NB4 (cell line): ENCODE measurements around the gene LPO.

Experiments used
- DNase-seq: peaks from one replicate; pipeline ENCODE4 v3.0.0; 2010; ENCODE audit warnings: low read depth
- H3K4me3 ChIP-seq: one replicate; pipeline ENCODE4 v1.5.1; 2011; ENCODE audit warnings: mild to moderate bottlenecking, low read depth, low read length, moderate library complexity
- MYC ChIP-seq: IDR thresholded peaks from 2 replicates; pipeline ENCODE4 v1.6.1; 2011; ENCODE audit warnings: low read depth, low read length
- POLR2A ChIP-seq: IDR thresholded peaks from 2 replicates; pipeline ENCODE4 v1.6.1; 2011; ENCODE audit warnings: mild to moderate bottlenecking; ENCODE audit not compliant: insufficient read length; ENCODE audit errors: extremely low read depth
- TF ChIP-seq, protein P1 (sequence below): IDR thresholded peaks from 2 replicates; pipeline ENCODE4 v1.6.1; 2011; ENCODE audit warnings: low read depth, low read length
- TF ChIP-seq, protein P2 (sequence below): IDR thresholded peaks from one replicate; pipeline ENCODE4 v1.5.1; 2012; ENCODE audit warnings: low read depth, low read length

LPO gene

DNA sequence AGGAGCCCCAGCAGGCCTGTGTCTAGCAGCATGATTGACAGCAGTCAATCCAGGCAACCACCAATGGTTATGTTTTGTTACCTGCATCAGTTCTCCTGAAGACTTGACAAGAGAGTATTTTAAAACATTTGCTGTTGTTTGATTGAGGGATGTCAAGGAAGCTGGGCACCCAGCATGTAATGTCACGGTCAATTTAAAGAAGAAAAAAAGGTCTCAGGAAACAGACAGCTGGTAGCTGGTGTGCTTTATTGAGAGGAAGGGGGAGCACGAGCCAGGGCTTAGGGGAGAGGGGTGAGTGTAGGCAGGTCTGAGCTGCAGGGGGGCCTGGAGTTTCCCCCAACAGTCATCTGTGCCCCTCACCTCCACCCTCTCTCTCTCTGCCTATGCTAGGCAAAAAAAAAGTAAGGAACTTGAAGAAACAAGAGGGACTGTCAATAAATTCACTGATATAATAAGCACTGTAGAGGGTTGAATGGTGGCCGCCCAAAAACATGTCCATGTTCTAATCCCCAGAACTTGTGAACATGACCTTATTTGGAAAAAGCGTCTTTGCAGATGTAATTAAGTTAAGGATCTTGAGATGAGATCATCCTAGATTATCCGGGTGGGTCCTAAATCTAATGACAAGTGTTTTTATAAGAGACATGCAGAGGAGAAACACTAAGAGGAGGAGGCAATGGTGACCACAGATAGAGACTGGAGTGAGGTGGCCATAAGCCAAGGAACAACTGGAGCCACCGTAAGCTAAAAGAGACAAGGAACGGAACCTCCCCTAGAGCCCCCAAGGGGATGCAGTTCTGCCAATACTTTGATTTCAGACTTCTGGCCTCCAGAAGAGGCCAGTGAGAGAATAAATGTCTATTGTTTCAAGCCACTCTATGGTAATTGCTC, 75.7 kb downstream of the LPO start:
- no peak for TF ChIP-seq MYC
- TF ChIP-seq, protein P1, sequence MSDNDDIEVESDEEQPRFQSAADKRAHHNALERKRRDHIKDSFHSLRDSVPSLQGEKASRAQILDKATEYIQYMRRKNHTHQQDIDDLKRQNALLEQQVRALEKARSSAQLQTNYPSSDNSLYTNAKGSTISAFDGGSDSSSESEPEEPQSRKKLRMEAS, result no peak
- TF ChIP-seq, protein P2, sequence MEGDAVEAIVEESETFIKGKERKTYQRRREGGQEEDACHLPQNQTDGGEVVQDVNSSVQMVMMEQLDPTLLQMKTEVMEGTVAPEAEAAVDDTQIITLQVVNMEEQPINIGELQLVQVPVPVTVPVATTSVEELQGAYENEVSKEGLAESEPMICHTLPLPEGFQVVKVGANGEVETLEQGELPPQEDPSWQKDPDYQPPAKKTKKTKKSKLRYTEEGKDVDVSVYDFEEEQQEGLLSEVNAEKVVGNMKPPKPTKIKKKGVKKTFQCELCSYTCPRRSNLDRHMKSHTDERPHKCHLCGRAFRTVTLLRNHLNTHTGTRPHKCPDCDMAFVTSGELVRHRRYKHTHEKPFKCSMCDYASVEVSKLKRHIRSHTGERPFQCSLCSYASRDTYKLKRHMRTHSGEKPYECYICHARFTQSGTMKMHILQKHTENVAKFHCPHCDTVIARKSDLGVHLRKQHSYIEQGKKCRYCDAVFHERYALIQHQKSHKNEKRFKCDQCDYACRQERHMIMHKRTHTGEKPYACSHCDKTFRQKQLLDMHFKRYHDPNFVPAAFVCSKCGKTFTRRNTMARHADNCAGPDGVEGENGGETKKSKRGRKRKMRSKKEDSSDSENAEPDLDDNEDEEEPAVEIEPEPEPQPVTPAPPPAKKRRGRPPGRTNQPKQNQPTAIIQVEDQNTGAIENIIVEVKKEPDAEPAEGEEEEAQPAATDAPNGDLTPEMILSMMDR, result no peak
- TF ChIP-seq POLR2A, result no peak
- H3K4me3 ChIP-seq, result no peak overlapping the region

GRCh38 chr17:58314706-58315015, 76.3 kb downstream of the LPO start:
- TF ChIP-seq MYC (no peak), POLR2A (no peak)
- TF ChIP-seq, protein P2, result no peak
- TF ChIP-seq, protein P1, result no peak
- no peak overlapping the region for H3K4me3 ChIP-seq
- DNase-seq, result no peak

More for the DNA sequence above, 75.7 kb downstream of the LPO start:
- no peak for DNase-seq

GRCh38 chr17:58315281-58315711, 76.9 kb downstream of the LPO start:
- DNase-seq, result no peak
- no peak overlapping the region for H3K4me3 ChIP-seq
- TF ChIP-seq POLR2A (no peak), MYC (no peak)
- TF ChIP-seq, protein P2, result no peak
- TF ChIP-seq, protein P1, result no peak

- TF ChIP-seq MYC (no peak), POLR2A (no peak)
- TF ChIP-seq, protein P2, result no peak
- TF ChIP-seq, protein P1, result no peak
- no peak overlapping the region for H3K4me3 ChIP-seq
- no peak for DNase-seq
Observed at GRCh38 chr17:58315750-58316149, 77.4 kb downstream of the LPO start.

GRCh38 chr17:58316260-58316960, 78.0 kb downstream of the LPO start:
- DNase-seq, result no peak
- TF ChIP-seq POLR2A, result peak; percentile 13
- no peak for TF ChIP-seq MYC
- H3K4me3 ChIP-seq, result no peak overlapping the region

- DNase-seq, result peak; percentile 87
- TF ChIP-seq MYC (peak; percentile 33; the same call in 1 of the 2 replicates), POLR2A (no peak)
- TF ChIP-seq, protein P1, result peak; percentile 74
- TF ChIP-seq, protein P2, result peak; percentile 76
- H3K4me3 ChIP-seq, result no peak overlapping the region
Observed at GRCh38 chr17:58317421-58318064, 79.2 kb downstream of the LPO start.
